NCI-H82 treated with DMSO at 0.1 percent for 48 hours (cell line): ENCODE measurements around the gene HEATR9.

Experiments used
- DNase-seq: peaks from one replicate; lab custom pipeline; 2025; ENCODE audit not compliant: unreplicated experiment; lab: John Stamatoyannopoulos, UW

The HEATR9 gene

DNA sequence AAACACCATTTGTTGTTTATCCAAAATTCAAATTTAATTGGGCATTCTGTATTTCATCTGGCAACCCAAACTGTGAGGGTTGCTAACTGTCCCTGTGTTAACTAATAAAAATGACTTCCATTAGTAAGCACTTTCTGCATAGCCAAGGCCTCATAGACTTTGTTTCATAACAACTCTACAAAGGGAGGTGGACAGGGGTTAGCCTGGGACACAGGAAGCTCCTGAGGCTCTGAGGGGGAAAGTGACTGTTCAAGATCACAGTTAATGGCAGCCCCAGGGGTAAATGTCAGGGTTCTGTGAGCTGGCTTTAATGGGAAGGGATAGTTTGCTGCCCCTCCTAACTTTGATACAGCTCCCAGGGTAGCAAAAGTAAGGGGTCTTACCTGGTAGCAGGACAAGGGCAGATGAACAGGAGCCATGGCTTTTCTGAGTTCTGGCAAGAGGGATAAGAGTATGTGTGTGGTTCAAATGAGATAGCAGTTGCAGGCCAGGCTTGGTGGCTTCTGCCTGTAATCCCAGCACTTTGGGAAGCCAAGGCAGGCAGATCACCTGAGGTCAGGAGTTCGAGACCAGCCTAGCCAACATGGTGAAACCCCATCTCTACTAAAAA lies 2.2 kb downstream of the HEATR9 start:
- no peak for DNase-seq

DNA sequence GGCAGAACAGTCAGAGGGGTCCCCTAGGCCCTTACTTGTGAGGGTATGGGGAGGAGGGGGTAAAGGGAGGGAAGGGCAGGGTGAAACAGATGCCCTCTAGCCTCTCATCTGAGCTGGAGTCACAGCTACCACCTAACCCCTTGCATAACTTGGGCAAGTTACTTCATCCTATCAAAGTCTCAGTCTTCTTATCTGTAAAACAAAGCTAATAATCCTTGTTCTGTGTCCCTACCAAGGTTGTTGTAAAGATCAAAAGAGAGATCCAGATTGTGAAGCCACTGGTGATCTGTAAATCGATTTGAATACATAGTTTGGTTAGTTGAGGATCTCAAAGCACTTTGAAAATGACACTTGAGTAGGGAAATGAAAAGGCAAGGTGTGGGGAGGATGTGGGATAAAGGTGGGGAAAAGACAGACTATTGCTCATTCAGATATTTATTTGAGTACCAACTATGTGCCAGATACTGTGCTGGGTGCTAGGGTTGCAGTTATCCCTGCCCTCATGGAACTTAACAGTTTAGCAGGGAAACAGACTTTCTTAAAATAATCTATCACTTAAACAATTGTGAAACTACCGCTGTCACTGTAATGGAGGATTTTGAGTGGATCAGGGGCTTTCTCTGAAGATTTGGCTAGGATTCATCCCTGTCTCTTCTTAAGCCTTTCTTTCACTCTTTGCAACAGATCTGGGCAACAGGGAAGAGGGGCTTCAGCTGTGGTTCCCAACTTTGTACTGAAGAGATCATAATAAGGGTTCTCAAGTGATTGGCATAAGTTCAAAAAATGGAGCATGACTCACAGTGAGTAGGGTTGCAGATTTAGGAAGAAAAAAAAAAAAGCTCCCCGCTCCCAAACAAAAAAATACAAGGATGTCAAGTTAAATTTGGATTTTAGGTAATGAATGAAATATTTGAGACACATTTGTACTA lies 3.0 kb downstream of the HEATR9 start:
- DNase-seq = no peak

DNA sequence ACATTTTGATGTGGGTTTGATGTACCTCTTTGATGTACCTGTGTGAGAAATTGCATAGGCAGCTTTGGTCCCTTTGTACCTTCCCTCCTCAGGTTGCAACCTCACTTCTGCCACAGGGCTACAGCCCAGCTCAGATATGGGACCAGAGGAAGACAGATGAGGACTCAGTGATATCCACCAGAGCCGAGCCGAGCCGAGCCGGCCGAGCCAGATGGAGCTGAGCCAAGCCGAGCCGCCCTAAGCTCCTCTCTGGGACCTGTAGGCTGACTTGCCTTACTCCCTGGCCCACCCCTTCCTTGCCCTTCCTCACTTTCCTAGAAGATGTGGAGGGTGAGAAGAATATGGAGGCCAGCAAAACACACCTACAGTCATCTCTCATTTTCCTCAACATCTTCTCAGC lies 3.8 kb downstream of the HEATR9 start:
- DNase-seq = no peak

DNA sequence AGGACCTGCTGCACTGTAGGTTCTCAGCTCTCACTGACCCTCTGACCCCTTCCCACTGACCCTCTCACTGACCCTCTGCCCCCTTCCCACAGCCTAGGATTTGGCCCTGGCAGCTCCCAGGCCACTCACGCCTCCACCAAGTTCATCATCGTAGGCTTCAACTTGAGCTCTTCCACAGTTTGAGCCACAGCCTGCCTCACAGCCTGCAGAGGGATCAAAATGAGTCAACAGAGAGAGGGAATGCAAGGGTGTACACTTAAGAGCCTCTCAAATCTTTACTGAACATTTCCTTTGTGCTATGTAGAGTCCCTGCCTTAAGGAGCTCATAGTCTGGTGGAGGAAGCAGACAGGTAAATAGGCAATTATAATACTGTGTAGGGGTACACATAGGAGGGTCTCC lies 12.1 kb downstream of the HEATR9 start:
- DNase-seq = no peak

DNA sequence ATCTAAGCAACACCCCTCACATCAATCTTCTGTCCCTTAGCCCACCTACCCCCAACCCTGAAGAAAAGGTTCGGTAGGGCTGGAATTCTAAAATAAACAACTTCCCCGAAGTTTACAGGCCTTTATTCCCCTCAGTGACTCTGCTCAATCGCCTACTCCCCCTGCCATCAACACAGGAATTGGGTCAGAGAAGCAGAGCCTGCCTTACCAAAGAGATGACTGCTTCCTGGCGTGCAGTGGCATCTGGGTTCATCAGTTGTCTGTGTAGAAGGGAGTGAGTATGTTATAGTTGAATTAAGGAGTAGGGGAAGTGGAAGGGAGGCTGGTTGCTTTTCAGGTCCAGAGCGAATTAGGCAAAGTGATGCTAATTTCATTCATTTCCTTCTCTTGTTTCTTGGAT lies 12.7 kb downstream of the HEATR9 start:
- DNase-seq = no peak

DNA sequence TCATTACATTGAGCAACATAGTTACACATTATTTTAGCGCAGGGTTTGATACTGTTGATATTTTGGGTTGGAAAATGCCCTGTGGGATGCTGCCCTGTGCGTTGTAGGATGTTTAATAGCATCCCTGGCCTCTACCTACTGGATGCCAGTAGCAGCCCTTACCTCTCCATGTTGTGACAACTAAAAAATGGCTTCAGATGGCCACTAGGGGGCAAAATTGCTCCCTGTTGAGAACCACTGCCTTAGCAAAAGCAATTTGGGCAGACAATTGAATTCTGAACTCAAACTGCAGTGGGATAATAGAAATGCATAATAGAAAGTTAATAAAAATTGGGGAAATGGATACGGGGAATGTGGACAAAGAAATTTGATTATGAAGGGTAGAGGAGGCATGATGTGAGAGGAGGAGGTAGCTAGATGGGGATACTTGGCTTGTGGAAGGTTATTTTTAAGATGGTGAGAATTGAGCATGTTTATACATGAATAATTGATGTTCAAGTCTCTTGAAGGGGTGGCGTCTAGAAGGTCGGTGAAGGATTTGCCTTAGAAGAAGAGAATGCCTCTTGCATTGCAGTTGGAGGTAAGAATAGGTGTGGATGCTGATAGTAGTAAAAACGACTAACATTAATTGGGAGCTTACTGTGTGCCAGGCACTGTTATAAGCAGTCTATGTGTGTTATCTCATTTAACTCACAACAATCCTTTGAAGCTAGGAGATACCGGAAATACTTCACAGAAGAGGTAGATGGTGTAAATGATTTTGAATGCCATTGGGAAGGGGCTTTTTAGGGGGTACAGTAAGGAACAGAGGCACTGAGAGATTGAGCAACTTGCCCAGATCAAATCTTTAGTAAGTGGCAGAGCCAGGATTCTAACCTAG lies 19.0 kb downstream of the HEATR9 start:
- DNase-seq = peak; percentile 21

DNA sequence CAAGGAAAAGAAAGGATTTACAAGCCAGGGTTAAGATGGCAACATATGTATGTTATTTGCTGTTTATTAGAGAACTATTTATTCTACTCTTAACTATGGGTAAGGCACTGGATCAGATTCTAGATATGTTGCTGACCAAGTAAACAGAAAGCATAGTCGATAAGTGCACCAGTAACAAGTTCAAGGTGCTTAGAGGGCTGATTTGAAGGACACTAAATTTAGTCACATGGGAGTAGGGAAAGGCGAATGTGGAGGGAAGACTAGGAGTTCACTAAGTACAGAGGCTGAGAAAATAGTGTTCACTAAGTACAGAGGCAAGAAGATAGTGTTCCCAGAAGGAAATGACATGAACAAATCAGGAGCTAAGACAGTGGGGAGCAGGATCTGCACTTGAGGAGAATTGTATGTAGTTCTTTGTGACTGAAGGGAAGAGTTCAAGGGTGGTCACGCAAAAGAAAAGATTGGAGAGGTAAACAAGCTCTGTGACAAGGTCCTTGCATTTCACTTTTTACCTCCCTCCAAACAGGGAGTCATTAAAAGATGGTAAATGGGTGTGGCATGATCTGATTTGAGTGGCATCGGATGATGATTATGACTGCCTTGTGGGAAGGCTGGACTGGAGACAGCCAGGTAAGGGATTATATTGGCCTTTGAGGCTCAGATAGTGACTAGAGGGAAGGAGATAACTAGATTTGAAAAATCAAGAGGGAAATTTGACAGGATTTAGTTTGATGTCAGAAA lies 20.9 kb downstream of the HEATR9 start:
- no peak for DNase-seq

DNA sequence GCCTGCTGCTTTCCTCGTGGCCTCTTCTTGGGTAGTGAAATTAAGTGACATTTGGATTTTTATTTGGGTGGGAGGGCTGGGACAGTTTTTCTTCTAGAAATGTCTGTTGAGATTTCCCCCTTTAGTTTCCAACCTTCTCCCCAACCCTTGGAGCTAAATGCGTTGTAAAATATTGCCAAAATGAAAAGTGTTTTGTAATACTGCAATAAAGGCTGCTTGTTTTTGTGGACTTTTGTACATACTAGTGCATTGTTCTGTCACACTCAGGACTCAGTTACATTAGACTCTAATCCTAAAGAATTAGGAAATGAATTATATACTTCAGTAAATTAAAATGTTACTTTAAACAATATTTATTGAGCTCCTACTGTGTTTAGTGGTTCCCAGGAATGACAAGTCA lies 21.7 kb downstream of the HEATR9 start:
- no peak for DNase-seq

DNA sequence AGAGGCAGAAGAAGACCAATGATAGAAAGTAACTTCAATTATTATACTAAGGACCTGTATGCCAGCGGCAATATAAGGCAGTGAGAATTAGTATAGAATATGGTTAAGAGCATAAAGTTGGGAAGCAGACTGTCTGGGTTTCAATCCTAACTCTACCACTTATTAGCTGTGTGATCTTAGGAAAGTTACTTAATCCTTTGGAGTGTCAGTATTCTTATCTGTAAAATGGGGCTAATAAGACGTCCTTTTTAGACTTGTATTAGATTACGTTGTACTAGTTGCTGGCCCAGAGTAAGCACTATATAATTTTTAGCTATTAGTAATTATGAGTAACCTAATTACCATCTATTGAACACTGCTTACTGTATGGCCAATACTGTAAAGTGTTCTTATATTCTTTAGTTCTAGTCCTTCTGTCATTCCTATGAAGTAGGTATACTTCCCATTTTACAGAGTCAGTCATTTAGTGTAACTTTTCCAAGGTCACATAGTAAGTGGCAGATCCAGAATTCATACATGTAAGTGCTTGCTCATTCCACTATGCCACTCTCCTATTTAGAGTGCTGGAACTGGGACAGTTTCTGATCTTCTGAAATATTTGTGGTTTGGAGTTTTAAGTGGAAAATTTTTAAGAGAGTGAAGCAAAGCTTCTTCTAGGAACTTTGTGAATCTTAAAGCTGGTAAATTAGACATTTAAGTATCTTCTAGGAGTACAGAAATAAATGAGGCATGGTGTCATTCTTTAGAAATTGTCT lies 22.5 kb downstream of the HEATR9 start:
- DNase-seq = no peak

DNA sequence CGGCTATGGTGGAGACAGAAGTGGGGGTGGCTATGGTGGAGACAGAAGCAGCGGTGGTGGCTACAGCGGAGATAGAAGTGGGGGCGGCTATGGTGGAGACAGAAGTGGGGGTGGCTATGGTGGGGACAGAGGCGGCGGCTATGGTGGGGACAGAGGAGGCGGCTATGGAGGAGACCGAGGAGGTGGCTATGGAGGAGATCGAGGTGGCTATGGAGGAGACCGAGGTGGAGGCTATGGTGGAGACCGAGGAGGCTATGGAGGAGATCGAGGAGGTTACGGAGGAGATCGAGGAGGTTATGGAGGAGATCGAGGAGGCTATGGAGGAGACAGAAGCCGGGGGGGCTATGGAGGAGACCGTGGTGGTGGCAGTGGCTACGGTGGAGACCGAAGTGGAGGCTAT lies 24.1 kb downstream of the HEATR9 start:
- DNase-seq = no peak

DNA sequence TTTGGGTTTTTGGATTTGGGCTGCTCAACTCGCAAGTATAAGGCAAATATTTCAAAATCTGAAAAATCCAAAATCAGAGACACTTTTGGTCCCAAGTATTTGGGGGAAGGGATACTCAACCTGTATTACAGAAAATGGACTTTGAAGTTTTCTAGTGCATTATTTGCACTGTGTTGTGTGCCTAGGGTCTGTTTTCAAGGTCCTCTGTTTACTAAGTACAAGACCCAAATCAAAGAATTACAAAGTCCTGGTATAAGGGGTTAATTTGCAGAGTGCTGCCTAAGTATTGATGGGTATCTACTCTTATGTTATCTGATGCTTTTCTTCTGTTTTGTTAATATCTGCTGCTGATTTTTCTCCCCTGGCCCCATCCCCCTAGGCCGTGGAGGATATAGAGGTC lies 25.0 kb downstream of the HEATR9 start:
- DNase-seq = no peak

DNA sequence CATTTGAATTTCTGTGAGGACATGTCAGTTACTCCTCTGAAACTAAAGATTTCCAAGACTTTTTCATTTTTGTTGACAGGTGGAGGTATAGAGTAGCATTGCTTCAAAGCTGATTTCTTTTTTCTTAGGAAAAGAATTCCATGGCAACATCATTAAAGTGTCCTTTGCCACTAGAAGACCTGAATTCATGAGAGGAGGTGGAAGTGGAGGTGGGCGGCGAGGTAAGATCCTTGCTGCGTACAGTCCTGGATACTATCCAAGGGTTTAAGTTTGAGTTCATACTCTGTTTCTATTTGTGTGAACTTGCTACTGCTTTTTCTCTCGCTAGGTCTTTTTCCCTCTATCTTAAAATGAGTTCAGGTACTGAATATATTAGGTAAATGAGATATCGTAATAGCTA lies 26.5 kb downstream of the HEATR9 start:
- no peak for DNase-seq

DNA sequence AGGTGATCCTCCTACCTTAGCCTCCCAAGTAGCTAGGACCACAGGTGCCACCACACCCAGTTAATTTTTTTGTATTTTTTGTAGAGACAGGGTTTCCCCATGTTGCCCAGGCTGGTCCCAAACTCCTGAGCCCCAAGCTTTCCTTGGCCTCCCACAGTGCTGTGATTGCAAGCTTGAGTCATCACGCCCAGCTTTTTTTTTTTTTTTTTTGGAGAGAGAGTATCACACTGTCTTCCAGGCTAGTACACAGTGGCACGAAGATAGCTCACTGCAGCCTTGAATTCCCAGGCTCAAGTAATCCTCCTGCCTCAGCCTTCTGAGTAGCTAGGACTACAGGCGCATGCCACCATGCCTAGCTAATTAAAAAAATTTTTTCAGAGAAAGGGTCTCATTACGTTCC lies 27.2 kb downstream of the HEATR9 start:
- DNase-seq = no peak

DNA sequence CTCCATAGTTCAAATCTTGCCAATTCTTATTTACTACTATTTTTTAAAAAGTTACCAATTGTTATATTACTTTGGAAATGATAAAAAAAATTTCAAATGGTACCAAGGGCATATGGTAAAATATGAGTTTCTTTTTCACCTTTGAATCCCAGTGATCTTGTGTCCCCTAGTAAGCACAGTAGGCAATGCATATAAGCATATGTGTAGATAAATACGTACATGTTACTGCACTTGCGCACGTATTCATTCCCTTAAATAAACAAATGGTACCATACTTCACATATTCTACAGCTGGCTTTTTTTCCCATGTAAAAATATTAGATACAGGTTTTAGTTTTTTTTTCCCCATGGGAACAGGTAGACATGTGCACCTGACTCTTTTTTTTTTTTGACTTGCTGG lies 27.6 kb downstream of the HEATR9 start:
- DNase-seq = no peak

DNA sequence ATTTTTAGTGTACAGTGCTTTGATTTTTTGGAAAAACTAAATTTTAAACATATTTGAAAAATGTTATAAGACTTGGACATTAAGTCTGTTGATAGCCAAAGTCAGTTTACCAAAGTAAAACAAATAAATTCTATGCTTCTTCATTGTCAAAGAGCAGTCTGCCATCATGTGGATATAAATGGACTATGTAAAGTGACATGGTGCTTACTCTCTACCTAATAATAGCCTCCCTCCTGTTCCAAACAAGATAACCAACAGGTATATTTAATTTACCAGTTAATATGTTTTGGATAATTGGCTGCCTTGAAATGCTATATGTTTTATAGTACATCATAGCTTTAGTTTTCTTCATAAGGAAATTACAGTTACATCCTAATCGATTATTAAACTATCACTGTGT lies 43.5 kb downstream of the HEATR9 start:
- DNase-seq = no peak

DNA sequence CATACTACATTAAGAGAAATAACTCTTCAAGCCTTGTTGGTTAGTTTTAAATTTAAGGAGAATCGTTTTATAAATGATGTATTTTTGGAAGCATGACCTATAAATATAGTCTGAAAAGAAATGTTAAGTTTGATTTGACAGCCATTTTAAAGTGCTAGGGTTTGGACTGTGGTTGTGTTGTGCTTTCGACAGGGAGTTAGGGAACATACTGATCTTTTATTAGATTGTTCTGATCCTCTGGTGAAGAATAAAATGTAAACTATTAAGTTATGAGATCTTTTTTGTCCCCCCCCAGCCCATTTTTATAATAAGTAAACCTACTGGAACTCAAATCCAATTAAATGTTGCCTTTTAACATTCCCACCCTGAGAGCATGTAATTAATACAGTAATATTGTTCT lies 47.4 kb downstream of the HEATR9 start:
- DNase-seq = no peak

DNA sequence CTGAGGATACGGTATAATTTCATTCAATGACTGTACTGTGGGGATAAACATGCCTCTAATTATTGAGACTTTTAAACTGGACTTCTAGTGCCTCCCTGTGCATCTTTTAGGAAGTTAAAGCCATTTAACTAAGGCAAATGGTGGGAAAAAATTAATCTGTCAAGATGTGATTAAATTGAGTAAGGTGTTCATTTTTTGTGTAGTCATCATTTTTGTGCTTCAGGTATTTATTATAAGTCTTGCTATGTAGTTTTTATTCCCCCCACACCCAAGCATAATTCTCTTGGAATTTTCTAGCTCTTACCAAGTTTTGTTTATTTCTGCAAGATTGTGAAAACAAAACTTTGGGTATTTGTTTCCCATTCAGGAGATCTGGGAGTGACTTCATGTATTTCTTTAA lies 49.2 kb downstream of the HEATR9 start:
- DNase-seq = no peak

DNA sequence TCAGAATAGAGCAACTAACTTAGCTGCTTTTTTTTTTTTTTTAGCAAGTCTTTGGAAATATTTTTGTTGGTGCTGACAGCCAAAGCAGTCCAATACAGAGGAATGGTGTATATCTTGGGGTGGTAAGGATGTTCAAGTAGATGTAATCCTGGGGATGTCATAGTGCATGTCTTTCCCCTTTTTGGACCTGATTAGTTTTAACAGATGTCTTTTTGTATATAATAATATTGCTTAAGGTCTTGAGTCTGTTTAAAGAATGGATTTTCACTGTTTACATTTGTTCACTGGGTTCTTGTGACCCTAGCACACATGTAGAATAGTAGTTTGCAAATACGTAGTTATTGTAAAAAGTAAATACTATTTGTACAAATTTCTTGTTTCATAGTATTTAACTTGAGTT lies 51.5 kb downstream of the HEATR9 start:
- DNase-seq = no peak

DNA sequence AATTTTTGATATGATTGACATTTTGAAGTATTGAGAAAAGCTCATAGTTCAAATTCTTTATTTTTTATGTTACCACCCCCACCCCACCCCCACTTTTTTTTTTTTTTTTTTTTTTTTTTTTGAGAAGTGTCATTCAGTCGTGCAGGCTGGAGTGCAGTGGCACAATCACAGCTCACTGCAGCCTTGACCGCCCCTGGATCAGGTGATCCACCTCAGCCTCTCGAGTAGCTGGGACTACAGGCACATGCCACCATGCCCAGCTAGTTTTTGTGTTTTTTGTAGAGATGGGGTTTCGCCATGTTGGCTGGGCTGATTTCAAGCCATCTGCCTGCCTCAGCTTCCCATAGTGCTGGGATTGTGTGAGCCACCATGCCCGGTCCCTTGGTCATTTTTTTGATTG lies 52.0 kb downstream of the HEATR9 start:
- no peak for DNase-seq

DNA sequence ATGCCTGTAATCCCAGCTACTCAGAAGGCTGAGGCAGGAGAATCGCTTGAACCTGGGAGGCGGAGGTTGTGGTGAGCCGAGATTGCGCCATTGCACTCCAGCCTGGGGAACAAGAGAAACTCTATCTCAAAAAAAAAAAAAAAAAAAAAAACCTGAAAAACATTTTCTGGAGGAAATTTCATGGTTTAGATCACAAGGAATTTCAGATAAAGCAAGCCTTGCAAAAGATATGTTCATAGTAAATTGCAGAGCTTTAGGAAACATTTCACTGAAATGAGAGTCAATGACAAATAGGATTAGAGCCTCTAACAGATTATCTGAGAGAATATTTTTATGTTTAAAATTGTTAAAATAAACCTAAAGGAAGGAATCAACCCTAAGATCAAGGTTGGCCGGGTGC lies 56.2 kb downstream of the HEATR9 start:
- DNase-seq = no peak
